NCI-H2081 (cell line): ENCODE data around the gene ERBIN.
"Not testable (repeated sequence)": the region's sequence is repeated elsewhere in the genome, so short reads cannot be mapped to it uniquely, and the experiment has no call there.

Source experiments
- DNase-seq, 2 experiments: peaks; one replicate each; lab custom pipeline; 2025; lab: John Stamatoyannopoulos, UW

The ERBIN gene

GRCh38 chr5:66004216-66004615, 77.8 kb downstream of the ERBIN start:
- DNase-seq = no peak

GRCh38 chr5:66009277-66009676, 82.9 kb downstream of the ERBIN start:
- no peak for DNase-seq

- DNase-seq = no peak
Observed at GRCh38 chr5:66010476-66010875, 84.1 kb downstream of the ERBIN start.

GRCh38 chr5:66012271-66012670, 85.9 kb downstream of the ERBIN start:
- DNase-seq = no peak

GRCh38 chr5:66013397-66013796, 87.0 kb downstream of the ERBIN start:
- no peak for DNase-seq

- DNase-seq = no peak
Observed at GRCh38 chr5:66013906-66014305, 87.5 kb downstream of the ERBIN start.

GRCh38 chr5:66015196-66015960, 89.0 kb downstream of the ERBIN start:
- DNase-seq = no peak

GRCh38 chr5:66021585-66021984, 95.2 kb downstream of the ERBIN start:
- DNase-seq = peak in 1 of 2 experiments; percentile 8

GRCh38 chr5:66039296-66039695, 112.9 kb downstream of the ERBIN start:
- DNase-seq = no peak

GRCh38 chr5:66039701-66040100, 113.3 kb downstream of the ERBIN start:
- DNase-seq = no peak

GRCh38 chr5:66041627-66042026, 115.3 kb downstream of the ERBIN start:
- no peak for DNase-seq

- DNase-seq = no peak
Observed at GRCh38 chr5:66057239-66057638, 130.9 kb downstream of the ERBIN start.

- DNase-seq = not testable (repeated sequence)
Observed at GRCh38 chr5:66061320-66061719, 134.9 kb downstream of the ERBIN start.

GRCh38 chr5:66063061-66063460, 136.7 kb downstream of the ERBIN start:
- not testable (repeated sequence) for DNase-seq

GRCh38 chr5:66066826-66067225, 140.5 kb downstream of the ERBIN start:
- no peak for DNase-seq

- DNase-seq = no peak
Observed at GRCh38 chr5:66072031-66072430, 145.7 kb downstream of the ERBIN start.

GRCh38 chr5:66074901-66075300, 148.5 kb downstream of the ERBIN start:
- no peak for DNase-seq

- no peak for DNase-seq
Observed at GRCh38 chr5:66080664-66081063, 154.3 kb downstream of the ERBIN start.

GRCh38 chr5:66089384-66089783, 163.0 kb downstream of the ERBIN start:
- no peak for DNase-seq

- no peak for DNase-seq
Observed at GRCh38 chr5:66100851-66101250, 174.5 kb downstream of the ERBIN start.

- no peak for DNase-seq
Observed at GRCh38 chr5:66113160-66113559, 186.8 kb downstream of the ERBIN start.

- DNase-seq = no peak
Observed at GRCh38 chr5:66118304-66118703, 191.9 kb downstream of the ERBIN start.

GRCh38 chr5:66122379-66123034, 196.1 kb downstream of the ERBIN start:
- DNase-seq = no peak

GRCh38 chr5:66129144-66129543, 202.8 kb downstream of the ERBIN start:
- DNase-seq = no peak
